PC-3 (cell line): ENCODE results near the gene ENDOG. TPM values are rescaled to one million over a fixed set of nuclear protein-coding genes. Genes with fewer than 3 reads are reported as not detected.

Experiments used
- ATAC-seq: fragments of 200-7000 bp; cut with Tn5 transposase; 2 replicates; pipeline ENCODE4 v1.9.1; 2020; ENCODE audit warnings: mild to moderate bottlenecking, moderate library complexity
- BruUV-seq: library from RNA; stranded (reverse); fragments of 400-500 nt; replicated peaks from 2 replicates; lab custom pipeline; 2021; lab: Mats Ljungman, UMichigan
- CTCF ChIA-PET: fragments of 300-600 bp; sonication (Branson Sonifier 250); formaldehyde crosslinking; loops from one replicate; lab custom pipeline; 2022; ENCODE audit warnings: antibody characterized with exemption; lab: Charles Lee
- POLR2A ChIA-PET: fragments of 300-600 bp; sonication (Branson Sonifier 250); formaldehyde crosslinking; loops from one replicate; lab custom pipeline; 2022; ENCODE audit warnings: antibody characterized with exemption; ENCODE audit not compliant: unreplicated experiment; lab: Charles Lee
- DNase-seq: peaks from one replicate; pipeline ENCODE4 v3.0.0-alpha.2; 2015
- H2AFZ ChIP-seq: fragments of 300-600 bp; sonication (generic); 2 replicates; pipeline ENCODE4 v1.6.0; 2016; ENCODE audit warnings: antibody characterized with exemption, low read length
- H3F3A ChIP-seq: fragments of 300-600 bp; sonication (generic); one replicate; pipeline ENCODE4 v1.6.0; 2017; ENCODE audit warnings: antibody characterized with exemption, low read length, control low read depth, mild to moderate bottlenecking; ENCODE audit not compliant: unreplicated experiment
- H3K27ac ChIP-seq: fragments of 300-600 bp; sonication (generic); 2 replicates; pipeline ENCODE4 v1.5.1; 2016; ENCODE audit warnings: mild to moderate bottlenecking, low read length
- H3K27me3 ChIP-seq: fragments of 300-600 bp; sonication (generic); 2 replicates; pipeline ENCODE4 v1.6.1; 2016; ENCODE audit warnings: low read length, mixed read lengths
- H3K36me3 ChIP-seq: fragments of 300-600 bp; sonication (generic); 2 replicates; pipeline ENCODE4 v1.6.1; 2016; ENCODE audit warnings: low read depth, mixed run types, low read length, mixed read lengths
- H3K4me1 ChIP-seq: fragments of 300-600 bp; sonication (generic); 2 replicates; pipeline ENCODE4 v1.5.1; 2016; ENCODE audit warnings: low read length; ENCODE audit not compliant: insufficient read depth
- H3K4me2 ChIP-seq: fragments of 300-600 bp; sonication (generic); 2 replicates; pipeline ENCODE4 v1.6.0; 2016; ENCODE audit warnings: low read length
- H3K4me3 ChIP-seq: fragments of 300-600 bp; sonication (generic); 2 replicates; pipeline ENCODE4 v1.5.1; 2016; ENCODE audit warnings: mild to moderate bottlenecking, low read length, mixed read lengths
- H3K79me2 ChIP-seq: fragments of 300-600 bp; sonication (generic); 2 replicates; pipeline ENCODE4 v1.6.1; 2017; ENCODE audit warnings: low read length, mixed read lengths
- H3K9ac ChIP-seq: fragments of 300-600 bp; sonication (generic); 2 replicates; pipeline ENCODE4 v1.6.0; 2016; ENCODE audit warnings: mild to moderate bottlenecking, low read length
- H3K9me2 ChIP-seq: fragments of 300-600 bp; sonication (generic); replicated peaks from 2 replicates; pipeline ENCODE4 v1.6.1; 2016; ENCODE audit warnings: mixed run types, low read length, mixed read lengths
- H3K9me3 ChIP-seq: fragments of 300-600 bp; sonication (generic); 2 replicates; pipeline ENCODE4 v1.6.1; 2016; ENCODE audit warnings: low read length, mixed read lengths
- H4K20me1 ChIP-seq: fragments of 300-600 bp; sonication (generic); 2 replicates; pipeline ENCODE4 v1.6.1; 2016; ENCODE audit warnings: low read length, mixed read lengths
- EZH2 ChIP-seq: fragments of 300-600 bp; sonication (generic); IDR thresholded peaks from one replicate; pipeline ENCODE4 v1.6.1; 2017; ENCODE audit warnings: antibody characterized with exemption, mild to moderate bottlenecking, low read length; ENCODE audit not compliant: unreplicated experiment
- EZH2phosphoT487 ChIP-seq: fragments of 300-600 bp; sonication (generic); IDR thresholded peaks from 2 replicates; pipeline ENCODE4 v1.6.1; 2018; ENCODE audit warnings: mild to moderate bottlenecking, antibody characterized with exemption, low read length, borderline replicate concordance
- intact Hi-C: fragments of 100-400 bp; cut with micrococcal nuclease; formaldehyde crosslinking; loops from 2 replicates; pipeline ENCODE4 v1.9.0; 2023
- total RNA-seq: library from RNA; depleted of rRNA; stranded (reverse); fragments of >200 nt; gene quantifications from 2 replicates; pipeline ENCODE4 v1.2.3, GENCODE V29; 2014
- TF ChIP-seq, protein P1 (sequence below): fragments of 300-600 bp; sonication (generic); conservative IDR thresholded peaks from 2 replicates; pipeline ENCODE4 v1.5.1; 2017; ENCODE audit warnings: antibody characterized with exemption, low read depth, mild to moderate bottlenecking, low read length

Gene ENDOG
- total RNA-seq, 1 experiment from 2014 or later = 37.0 TPM

DNA sequence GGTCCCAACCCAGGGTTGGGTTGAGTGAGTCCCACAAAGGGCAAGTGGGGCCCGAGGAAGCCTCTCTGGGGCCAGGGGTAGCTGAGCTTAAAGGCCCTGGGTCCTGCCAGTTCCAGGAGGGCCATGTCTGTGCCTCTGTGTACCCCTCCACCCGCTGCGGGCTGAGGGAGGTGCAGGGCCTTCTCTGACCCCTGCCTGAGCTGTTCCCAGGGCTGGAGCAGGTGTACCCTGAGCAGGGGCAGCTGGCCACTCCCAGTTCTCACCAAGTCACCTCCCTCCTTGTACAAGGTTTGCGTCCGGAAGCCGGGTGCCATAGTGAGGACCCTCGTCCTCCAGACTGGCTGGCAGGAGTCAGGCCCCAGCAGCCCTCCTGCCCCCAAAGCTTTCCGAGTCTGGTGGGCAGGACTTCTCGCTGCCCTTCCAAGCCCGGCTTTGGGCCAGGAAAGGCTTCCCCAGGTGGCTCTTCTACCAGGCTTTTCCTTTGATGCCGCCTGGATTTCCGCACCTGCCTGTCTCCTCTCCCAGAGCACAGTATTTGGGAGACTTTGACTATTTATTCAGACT lies 9.2 kb upstream of the ENDOG start:
- no TSS peak for BruUV-seq
- intact Hi-C loops = no loop called here
- DNase-seq (no peak), ATAC-seq (no peak)
- Histone ChIP-seq H3K4me2 (no peak overlapping the region), H3K9me3 (no peaks in the 10 kb centered on the region), H3K27me3 (no peaks in the 10 kb centered on the region), H3K27ac (no peak overlapping the region), H3K4me3 (no peak overlapping the region), H3K9ac (no peak overlapping the region), H3K9me2 (no peaks in the 10 kb centered on the region), H3K79me2 (no peaks in the 10 kb centered on the region), H3K36me3 (no peaks in the 10 kb centered on the region), H4K20me1 (no peaks in the 10 kb centered on the region), H3K4me1 (no peaks in the 10 kb centered on the region), H2AFZ (no peak overlapping the region), H3F3A (no peaks in the 10 kb centered on the region)
- ChIA-PET POLR2A (no interaction called here), CTCF (no interaction called here)
- TF ChIP-seq EZH2 (no peak), EZH2phosphoT487 (no peak)
- TF ChIP-seq, protein P1, sequence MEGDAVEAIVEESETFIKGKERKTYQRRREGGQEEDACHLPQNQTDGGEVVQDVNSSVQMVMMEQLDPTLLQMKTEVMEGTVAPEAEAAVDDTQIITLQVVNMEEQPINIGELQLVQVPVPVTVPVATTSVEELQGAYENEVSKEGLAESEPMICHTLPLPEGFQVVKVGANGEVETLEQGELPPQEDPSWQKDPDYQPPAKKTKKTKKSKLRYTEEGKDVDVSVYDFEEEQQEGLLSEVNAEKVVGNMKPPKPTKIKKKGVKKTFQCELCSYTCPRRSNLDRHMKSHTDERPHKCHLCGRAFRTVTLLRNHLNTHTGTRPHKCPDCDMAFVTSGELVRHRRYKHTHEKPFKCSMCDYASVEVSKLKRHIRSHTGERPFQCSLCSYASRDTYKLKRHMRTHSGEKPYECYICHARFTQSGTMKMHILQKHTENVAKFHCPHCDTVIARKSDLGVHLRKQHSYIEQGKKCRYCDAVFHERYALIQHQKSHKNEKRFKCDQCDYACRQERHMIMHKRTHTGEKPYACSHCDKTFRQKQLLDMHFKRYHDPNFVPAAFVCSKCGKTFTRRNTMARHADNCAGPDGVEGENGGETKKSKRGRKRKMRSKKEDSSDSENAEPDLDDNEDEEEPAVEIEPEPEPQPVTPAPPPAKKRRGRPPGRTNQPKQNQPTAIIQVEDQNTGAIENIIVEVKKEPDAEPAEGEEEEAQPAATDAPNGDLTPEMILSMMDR = no peak

DNA sequence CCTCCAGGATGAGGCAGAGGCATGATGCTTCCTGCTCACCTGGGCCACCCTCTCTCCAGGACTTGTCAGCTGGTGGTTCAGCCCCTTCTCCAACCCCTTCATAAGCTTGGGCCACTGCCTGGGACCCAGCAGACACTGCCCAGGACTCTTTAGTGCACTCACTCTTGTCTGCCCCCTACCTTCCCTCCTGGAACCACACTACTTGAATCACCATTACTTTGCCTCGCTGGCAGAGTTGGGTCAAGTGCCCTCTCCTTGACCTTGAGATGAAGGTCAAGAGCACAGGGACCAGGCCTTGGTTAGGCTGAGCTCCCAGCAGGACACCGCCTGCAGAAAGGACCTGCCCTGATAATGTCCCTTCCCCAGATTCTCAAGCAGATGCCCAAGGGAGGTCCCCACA lies 8.5 kb upstream of the ENDOG start:
- no peaks in the 10 kb centered on the region for H3K9me2 ChIP-seq
- no peak overlapping the region for H3K4me3 ChIP-seq
- H3K9me3 ChIP-seq = no peaks in the 10 kb centered on the region
- ATAC-seq (no peak), DNase-seq (no peak)
- H3F3A ChIP-seq = no peaks in the 10 kb centered on the region
- no peak overlapping the region for H3K27ac ChIP-seq
- no peak overlapping the region for H3K9ac ChIP-seq
- no peaks in the 10 kb centered on the region for H3K79me2 ChIP-seq
- POLR2A ChIA-PET = no interaction called here
- H3K36me3 ChIP-seq = no peaks in the 10 kb centered on the region
- intact Hi-C loops = no loop called here
- no TSS peak for BruUV-seq
- H2AFZ ChIP-seq = no peak overlapping the region
- CTCF ChIA-PET = no interaction called here
- H3K27me3 ChIP-seq = no peaks in the 10 kb centered on the region
- no peak overlapping the region for H3K4me2 ChIP-seq
- TF ChIP-seq EZH2phosphoT487 = no peak
- TF ChIP-seq, protein P1 = no peak
- no peak for TF ChIP-seq EZH2
- H3K4me1 ChIP-seq = no peaks in the 10 kb centered on the region
- no peaks in the 10 kb centered on the region for H4K20me1 ChIP-seq

DNA sequence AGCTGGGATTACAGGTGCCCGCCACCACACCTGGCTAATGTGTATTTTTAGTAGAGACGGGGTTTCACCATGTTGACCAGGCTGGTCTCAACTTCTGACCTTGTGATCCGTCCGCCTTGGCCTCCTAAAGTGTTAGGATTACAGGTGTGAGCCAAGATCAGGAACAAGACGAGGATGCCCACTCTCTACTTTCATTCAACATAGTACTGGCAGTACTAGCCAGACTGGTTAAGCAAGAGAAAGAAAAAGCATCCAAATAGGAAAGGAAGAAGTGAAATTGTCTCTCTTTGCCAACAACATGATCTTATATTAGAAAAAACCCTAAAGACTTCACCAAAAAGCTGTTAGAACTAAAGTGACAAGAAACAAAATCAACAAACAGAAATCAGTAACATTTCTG lies 7.4 kb upstream of the ENDOG start:
- no peaks in the 10 kb centered on the region for H3K27me3 ChIP-seq
- H3K79me2 ChIP-seq = no peaks in the 10 kb centered on the region
- no peak overlapping the region for H3K27ac ChIP-seq
- intact Hi-C loops = no loop called here
- ATAC-seq (no peak), DNase-seq (no peak)
- no TSS peak for BruUV-seq
- H3F3A ChIP-seq = no peaks in the 10 kb centered on the region
- H2AFZ ChIP-seq = no peak overlapping the region
- no peaks in the 10 kb centered on the region for H4K20me1 ChIP-seq
- no peak overlapping the region for H3K9ac ChIP-seq
- ChIA-PET POLR2A (no interaction called here), CTCF (no interaction called here)
- no peak overlapping the region for H3K4me2 ChIP-seq
- H3K9me2 ChIP-seq = no peaks in the 10 kb centered on the region
- H3K36me3 ChIP-seq = no peaks in the 10 kb centered on the region
- no peaks in the 10 kb centered on the region for H3K4me1 ChIP-seq
- TF ChIP-seq EZH2phosphoT487 = no peak
- no peak for TF ChIP-seq EZH2
- TF ChIP-seq, protein P1 = no peak
- no peaks in the 10 kb centered on the region for H3K9me3 ChIP-seq
- no peak overlapping the region for H3K4me3 ChIP-seq
